Stromal cell of bone marrow (primary cell): ENCODE data around the gene ASPHD1.
A peak's percentile ranks its signal among the peaks of the same experiment; 100 is the strongest.
"Not testable (repeated sequence)": the region's sequence is repeated elsewhere in the genome, so short reads cannot be mapped to it uniquely, and the experiment has no call there.

Experiments
- DNase-seq: peaks from one replicate; pipeline ENCODE4 v3.0.0-alpha.2; 2012; ENCODE audit warnings: low read depth

Gene ASPHD1

DNA sequence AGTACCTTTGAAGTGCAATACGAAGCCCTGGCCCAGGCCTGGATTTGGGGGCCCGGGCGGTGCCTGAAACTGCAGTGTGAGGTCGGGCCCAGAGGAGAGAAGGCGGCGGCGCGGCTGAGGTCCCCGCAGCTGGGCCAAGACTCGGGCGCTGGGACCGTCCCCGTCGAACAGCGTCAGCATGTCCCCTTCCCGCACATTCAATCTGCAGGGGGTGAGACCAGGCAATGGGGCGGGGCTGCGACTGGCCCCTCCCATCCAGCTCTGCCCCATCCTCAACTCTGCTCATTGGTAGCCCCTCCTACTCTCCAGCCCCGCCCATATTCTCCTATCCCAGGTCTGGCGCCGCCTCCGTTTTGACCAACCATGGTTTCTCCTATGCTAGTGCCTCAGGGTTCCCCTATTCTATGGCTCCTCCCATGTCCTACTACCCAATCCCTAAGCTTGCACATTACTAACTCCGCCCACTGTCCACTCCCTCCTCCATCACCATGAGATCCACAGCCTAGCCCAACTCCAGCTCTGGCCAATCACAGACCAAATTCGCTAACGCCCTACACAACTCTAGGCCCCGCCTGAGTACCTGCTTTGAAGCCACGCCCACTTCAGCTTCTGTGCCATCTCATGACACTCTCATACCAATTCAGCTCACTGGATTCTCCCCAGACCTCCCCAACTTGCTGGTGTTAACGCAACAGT is 22.9 kb upstream of the ASPHD1 start:
- DNase-seq, result no peak

DNA sequence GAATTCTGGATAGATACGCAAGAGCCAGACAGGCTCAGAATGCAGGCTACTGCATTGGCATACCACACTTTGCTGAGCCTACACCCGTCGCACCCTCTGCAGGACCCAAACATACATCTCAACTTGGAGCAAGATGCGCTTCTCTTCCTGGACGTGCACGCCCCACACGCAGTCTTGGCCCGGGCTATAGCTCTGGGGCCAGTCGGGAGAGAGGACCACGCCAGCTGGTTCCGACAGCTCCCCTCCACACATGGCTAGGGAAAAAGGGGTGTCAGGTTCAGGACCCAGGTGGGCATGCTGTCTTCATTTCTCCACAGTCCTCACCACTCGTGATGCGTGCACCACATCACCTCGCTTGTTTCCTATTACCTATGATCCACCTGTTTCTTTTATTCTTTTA is 22.1 kb upstream of the ASPHD1 start:
- no peak for DNase-seq

DNA sequence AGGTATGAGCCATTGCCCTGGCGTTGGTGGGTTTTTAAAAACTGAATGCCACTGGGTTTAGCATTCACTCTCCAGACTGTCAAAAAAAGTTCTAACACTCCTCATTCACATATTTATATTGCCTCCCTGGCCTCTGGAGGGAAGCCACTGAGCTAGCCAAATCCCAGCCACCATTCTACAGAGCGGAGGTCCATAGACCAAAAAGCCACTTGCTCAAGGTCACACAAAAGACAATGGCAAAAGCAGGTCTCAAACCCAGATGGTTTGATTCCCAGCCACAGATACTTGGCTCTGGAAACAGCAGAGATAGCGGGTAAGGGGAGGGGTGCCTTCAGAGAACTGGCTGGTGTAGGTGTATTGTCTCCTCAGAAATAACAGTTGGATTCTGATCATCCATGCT is 19.2 kb upstream of the ASPHD1 start:
- no peak for DNase-seq

DNA sequence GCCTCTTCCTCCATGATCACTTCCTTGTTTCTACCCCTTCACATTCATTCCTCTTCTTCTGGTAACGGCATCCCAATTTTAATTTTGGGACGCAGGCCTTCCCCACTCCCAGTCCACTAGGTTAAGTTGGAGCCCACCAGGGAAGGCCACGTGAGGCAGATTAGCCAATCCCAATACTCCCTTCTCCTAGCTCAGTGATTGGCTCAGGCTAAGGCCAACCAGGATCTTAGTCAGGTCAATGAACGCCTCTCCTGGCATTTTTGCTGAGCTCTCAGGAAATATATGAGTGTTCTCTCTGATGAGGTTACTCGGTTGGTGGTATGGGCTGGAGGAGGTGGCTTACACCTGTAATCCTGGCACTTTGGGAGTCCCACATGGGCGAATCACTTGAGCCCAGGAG is 16.3 kb upstream of the ASPHD1 start:
- DNase-seq, result no peak

DNA sequence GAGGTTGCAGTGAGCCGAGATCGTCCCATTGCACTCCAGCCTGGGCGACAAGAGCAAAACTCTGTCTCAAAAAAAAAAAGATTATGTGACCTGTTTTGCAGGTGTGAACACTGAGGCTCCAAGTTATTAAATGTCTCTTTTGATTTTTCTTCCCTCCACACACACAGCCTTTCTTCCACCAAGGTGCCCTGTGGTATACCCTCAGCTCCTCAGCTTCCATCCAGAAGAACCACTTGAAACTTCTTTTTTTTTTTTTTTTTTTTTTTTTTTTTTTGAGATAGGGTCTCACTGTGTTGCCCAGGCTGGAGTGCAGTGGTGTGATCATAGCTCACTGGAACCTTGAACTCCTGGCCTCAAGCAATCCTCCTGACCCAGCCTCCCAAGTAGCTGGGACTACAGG is 10.9 kb upstream of the ASPHD1 start:
- not testable (repeated sequence) for DNase-seq

DNA sequence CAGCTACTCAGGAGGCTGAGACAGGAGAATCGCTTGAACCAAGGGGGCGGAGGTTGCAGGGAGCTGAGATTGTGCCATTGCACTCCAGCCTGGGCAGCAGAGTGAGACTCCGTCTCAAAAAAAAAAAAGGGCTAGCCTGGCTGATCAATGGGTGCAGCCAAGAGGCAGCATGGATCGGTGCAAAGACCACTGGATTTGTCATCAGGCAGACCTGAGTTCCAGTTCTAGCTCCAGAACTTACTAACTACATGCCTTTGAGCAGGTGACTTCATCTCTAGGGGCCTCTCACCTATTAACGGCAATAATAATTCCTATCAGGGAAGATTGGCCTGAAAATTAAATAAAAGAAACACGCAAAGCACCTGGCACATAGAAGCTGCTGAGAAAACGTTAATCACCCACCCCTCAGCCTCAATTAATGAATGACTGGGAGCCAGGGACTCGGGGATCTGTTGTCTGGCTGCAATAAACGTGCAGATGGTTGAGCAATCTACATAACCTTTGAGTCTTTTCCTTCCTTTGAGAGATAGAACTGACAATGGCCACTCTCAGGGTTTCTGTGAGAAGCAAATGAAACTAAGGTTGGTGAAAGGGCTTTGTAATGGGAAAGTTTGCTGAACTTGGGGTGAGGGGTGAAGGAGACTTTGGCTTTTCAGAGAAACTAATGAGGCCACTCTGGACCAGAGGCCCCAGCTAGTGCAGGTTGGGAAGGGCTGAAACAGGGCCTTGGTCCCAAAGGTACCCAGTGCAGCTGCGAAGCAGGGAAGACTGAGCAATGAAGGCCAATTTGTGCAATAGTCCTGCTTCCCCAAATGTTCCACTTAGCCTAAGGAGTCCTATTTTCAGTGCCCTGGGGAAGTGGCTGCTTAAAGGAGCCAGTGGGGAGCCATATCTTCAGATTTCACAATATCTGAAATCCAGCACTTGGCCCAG is 8.5 kb upstream of the ASPHD1 start:
- no peak for DNase-seq

DNA sequence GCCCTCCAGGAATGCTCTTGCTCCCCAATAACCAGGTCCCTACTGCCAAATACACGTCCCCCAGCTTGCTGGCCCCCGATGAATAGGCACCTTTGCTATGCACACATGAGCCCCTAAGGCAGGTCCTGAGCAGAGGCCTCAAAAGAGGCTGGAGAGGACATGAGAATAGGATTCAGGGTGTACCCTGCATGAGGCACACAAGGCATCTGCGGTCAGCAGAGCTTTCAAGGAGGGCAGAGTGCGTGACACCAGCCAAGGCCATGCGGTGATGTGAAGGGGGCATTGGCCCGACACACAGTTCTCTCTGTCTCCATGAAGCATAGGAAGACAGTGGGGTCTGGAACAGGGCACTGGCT is 7.9 kb upstream of the ASPHD1 start:
- DNase-seq, result no peak

DNA sequence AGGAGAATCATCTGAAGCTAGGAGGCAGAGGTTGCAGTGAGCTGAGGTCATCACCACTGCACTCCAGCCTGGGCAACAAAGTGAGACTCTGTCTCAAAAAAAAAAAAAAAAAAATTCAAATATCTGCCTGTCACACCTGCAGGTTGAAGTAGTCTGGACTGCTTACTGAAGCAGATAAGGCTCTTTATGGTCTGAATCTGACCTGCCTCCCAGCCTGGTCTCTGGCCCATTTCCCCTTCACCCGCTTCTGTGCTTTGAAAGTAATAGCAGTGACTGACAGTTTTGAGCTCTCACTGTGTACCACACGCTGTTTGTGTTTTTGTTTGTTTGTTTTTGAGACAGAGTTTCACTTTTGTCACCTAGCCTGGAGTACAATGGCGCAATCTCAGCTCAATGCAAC is 6.7 kb upstream of the ASPHD1 start:
- no peak for DNase-seq

DNA sequence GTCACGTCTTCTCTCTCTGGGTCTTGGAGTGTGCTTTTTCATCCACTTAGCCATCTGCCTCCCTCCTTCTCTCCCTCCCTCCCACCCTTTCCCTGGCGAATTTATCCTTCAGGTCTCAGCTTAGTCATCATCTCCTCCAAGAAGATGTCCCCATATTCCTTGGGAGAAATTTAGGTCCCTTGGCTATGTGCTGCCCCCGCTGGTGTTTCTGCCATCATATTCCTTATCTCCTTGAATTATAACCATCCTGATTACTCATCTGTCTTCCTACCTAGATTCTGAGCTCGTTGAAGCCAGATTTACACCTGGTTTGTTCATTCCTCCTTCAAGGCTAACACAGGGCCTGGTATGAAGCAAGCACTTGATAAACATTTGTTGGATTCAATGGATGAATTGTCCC is 5.9 kb upstream of the ASPHD1 start:
- no peak for DNase-seq

DNA sequence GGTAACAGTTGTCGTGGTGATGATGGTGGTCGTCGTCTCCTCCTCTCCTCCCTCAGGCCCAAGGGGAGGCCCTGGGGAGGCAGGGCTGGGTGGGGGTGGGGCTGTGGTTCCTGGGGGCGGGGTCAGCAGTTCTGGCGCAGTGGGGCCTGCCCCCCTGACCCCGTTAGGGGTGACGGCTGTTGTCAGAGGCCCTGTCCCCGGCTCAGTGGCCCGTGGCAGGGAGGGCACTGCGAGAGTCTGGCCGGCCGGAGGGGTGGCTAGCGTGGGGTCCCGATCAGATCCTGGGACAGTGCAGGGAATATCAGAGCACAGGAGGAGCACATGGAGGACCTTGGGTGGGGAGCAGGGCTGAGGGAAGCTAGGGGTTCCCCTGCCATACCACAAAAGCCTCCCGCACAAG is 3.4 kb upstream of the ASPHD1 start:
- no peak for DNase-seq

DNA sequence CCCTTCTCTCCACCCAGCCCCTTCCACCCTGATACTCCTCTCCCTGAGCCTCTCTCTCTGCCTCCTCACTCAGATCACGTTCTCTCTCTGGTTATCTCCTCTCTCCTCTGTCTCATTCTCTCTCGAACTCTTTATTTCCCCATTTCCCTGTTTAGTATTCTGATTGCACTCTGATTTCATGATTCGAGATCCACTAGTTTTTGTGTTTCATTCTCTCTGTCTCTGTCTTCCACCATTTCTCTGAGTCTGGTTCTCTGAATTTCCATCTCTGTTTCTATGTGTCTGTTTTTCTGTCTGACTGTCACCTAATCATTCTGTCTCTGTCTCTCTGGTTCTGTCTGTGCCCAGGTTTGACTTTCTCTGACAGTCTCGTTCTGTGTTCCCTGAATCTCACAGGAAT is 3.0 kb upstream of the ASPHD1 start:
- DNase-seq, result no peak

DNA sequence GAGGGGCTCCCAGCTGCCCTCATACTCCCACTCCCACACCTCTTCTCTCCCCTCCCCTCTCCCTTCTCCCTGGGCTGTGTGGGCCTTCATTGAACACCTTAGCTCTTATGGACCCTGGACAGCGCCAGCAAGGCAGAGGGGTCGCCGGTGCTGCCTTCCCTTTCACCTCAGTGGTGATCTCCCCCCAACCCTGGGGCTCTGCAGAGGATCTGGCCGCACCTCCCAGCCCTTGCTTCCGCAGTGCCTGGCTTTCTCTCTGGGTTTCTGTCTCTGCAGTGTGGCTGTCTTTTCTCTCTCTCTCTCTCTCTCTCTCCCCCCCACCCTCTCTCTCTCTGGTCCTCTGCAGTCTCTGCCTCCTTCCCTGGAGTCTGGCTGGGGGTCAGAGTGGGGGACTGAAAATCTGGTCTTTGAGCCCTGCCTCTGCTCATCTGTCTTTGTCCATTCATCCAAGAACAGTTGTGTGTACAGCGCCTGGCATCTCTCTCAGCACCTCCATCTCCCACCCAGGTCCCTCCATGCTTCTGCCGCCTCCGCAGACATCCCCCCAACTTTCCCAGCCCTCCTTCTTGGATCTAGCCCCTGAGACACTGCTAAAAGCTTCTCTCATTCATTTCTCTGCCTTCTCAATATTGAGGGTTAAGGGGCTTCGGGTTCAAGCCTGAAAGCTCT is 2.0 kb upstream of the ASPHD1 start:
- DNase-seq, result no peak

DNA sequence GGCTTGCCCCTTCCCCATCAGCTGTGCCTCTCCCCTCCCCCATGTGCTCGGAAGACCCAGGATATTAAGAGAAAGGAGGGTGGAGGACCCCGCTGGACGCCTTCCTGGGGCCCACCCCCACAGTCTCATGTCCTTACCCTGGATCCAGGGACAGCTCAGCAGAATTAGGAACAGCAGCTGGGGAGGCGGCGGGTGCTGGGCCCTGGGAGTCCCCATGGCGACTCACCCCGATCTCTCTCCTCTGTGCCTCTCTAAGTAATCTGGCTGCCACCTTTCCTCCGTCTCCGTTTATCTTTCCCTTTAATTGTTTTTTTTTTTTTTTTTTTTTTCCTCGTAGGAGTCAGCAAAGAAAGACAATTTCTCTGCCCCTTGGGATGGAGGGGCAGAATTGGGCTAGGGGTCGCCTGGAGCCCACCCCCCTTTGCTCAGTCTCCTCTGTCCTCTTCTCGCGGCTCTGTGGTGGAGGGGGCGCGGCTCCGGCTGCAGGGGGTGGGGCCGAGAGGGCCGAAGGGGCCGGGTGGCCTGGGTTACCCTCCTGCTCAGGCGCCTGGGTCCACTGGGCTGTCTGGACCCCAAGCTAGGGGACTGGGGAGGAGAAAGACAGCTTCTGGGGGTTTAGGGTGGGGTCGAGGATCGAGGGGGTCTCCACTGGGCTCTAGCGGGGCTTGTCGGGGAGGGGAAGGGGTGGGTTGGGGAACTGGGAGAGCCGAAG is 1.3 kb upstream of the ASPHD1 start:
- DNase-seq, result no peak

DNA sequence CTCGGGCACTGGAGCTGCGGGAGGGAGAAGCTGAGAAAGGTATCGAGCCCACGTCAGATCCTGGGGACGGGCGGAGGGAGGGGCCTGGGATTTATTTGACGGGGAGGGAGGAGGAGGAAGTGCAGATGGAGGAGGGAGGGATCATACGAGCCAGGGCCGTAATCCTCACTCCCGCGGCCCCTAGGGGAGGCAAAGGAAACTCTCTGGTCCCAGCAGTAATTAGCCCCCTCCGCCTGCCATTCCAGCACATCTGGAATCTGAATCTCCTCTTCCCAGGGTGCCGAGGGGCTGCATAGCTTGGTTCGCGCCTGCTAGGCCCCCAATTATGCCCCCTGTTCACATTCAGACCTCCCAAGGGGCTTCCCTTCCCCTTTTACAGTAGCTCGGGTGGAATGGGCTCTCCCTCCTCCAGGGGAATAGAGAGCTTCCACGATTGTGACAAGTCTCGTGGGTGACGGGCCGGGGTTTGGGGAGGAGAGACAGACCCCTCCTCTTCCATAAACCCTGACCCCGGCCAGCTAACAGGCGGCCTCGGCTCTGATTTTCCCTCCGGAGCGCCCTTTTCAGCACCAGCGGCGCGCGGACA is 679 bp upstream of the ASPHD1 start, which contains the start of gene SEZ6L2:
SEZ6L2 (minus strand) TSS at position 35 of the 586 bp plus-strand sequence. CDS start 531 bp downstream, outside the sequence.
- DNase-seq, result peak; percentile 50

DNA sequence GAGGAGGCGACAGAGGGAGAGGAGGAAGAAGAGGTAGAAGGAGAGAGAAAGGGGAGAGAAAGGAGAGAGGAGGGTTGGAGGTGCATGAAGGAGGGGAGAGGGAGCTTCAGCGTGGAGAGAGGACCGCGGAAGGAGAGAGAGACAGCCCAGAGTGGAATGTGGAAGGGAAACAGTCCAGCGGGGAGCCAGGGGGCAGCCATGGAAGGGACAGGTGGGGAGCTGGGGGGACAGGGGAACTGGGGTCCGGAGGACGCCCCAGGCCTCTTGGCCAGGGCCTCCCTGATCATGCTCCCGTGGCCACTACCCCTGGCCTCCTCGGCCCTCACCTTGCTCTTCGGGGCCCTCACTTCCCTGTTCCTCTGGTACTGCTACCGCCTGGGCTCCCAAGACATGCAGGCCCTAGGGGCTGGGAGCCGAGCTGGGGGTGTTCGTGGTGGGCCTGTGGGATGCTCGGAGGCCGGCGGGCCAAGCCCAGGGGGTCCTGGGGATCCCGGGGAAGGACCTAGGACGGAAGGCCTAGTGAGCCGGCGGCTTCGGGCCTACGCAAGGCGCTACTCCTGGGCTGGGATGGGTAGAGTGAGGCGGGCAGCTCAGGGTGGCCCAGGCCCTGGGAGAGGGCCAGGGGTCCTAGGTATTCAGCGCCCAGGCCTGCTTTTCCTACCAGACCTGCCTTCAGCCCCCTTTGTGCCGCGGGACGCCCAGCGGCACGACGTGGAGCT is 759 bp downstream of the ASPHD1 start:
- no peak for DNase-seq

DNA sequence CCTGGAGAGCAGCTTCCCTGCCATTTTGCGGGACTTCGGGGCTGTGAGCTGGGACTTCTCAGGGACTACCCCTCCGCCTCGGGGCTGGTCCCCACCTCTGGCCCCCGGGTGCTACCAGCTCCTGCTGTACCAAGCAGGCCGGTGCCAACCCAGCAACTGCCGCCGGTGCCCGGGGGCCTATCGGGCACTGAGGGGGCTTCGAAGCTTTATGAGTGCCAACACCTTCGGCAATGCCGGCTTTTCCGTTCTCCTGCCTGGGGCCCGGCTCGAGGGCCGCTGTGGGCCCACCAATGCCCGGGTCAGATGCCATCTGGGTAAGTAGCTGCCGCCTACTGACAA is 1.3 kb downstream of the ASPHD1 start:
- no peak for DNase-seq

DNA sequence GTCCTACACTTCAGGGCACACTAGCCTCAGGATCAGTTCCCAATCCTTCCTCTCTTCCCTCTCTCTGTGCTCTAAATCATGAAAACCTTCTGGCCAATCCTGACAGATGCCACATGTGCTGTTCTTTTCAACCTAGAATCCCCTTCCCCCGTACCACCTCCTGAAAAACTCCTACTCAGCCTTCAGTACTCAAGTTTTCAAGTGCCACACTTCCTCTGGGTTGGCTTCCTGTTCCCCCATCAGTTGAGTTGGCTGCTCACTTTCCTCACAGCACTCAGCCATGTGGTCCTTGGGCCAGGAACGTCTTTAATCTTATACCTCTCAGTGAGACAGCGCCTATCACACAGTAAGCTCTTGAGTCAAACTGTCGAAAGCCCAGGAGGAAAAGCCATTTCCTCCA is 3.3 kb downstream of the ASPHD1 start:
- DNase-seq, result no peak

DNA sequence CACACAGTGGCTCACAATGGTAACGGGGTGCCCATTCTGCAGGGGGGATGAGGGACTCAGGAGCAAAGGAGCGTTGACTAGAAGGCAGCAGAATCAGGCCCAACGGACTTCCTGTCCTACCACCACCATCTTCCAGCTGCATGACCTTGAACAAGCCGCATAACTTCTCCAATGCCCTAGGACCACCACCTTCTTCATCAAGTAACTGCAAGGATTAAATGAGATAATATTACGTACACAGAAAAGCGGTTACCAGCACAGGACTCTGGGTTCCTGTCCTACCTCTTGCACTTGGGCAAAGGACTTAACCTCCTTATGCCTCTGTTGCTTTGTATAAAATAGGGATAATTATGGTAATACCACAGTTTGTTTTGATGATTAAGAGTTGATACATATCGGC is 4.7 kb downstream of the ASPHD1 start:
- no peak for DNase-seq

DNA sequence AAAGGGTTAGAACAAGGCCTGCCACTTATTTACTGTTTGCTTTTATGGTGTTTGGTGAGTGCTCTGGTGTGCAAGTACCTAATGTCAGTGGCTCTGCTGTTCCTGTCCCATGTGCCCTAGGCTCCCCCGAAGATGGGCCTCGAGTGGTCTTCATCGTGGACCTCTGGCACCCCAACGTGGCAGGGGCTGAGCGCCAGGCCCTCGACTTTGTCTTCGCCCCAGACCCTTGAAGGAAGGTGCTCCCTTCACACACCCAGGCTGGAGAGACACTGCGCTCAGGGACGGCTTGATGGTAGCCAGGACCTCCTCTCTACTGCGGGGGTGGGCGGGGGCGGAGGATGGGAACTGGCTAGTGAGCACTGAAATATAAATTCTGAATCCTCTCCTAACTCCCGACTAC is 5.4 kb downstream of the ASPHD1 start:
- DNase-seq, result no peak

DNA sequence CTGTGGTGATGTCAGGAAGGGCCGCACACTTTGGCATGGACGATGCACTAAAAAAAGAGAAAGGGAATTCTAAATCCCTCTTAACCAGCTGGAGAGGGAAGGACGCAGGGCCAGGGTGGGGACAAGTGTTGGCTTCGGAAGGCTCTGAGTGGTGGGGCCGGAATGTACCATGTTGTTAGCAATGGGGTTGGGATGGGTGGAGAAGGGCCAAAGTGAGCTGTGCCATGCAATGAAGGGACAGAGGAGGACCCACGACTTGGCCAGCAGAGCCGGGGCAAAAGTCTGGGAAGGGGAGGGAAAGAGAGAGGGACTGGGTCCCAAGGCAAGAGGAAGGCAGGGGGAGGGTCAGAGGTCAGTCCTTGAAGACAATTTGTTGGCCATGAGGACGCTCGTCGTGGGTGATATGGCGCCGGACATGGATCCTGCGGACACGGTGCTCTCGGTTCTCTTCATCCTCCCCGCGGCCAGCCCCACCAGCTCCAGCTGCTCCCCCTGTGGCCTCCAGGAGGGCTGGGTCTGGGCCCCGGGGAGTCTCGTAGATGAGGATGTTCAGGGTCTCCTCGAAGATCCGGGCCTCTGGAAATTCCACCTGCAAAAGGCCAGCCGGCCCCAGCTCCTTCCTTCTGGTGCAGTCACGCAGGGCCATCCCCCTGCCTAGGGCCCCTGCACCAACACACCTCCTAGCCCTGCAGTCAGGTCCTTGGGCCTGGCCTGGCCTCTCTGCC is 6.4 kb downstream of the ASPHD1 start:
- no peak for DNase-seq

DNA sequence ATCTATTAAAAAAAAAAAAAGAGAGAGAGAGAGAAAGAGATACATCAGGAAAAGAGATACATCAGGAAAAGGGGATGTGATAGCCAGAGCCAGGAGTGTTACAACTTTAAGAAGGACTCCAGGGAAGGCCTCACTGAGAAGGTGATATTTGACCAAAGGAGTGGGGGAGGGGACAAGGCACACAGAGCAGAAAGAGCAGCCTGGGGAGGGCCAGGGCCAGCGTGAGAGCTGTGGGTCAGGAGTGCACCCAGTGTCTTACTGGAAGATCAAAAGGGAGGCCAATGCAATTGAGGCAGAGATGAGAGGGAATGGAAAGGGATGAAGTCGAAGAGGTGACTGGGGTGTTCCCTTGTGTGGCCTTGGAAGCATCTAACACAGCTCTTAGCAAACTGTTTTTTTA is 7.7 kb downstream of the ASPHD1 start:
- no peak for DNase-seq
